Osteoblast (primary cell): ENCODE data around the gene ALAS1. TPM values are rescaled to one million over a fixed set of nuclear protein-coding genes. Genes with fewer than 3 reads are reported as not detected.

ENCODE experiments used
- DNase-seq: peaks from one replicate; pipeline ENCODE4 v3.0.0; 2011; ENCODE audit warnings: low spot score, mixed read lengths; ENCODE audit not compliant: insufficient read length; ENCODE audit errors: missing footprints
- H2AFZ ChIP-seq: 2 replicates; pipeline ENCODE4 v1.6.0; 2011; ENCODE audit warnings: mild to moderate bottlenecking, low read length
- H3K27ac ChIP-seq: 2 replicates; pipeline ENCODE4 v1.5.1; 2011; ENCODE audit warnings: mild to moderate bottlenecking, low read depth, low read length, moderate library complexity
- H3K27me3 ChIP-seq: 2 replicates; pipeline ENCODE4 v1.6.0; 2012; ENCODE audit warnings: mild to moderate bottlenecking, control low read depth, inconsistent platforms, low read length, moderate library complexity; ENCODE audit not compliant: insufficient read depth
- H3K36me3 ChIP-seq: 2 replicates; pipeline ENCODE4 v1.5.1; 2011; ENCODE audit warnings: mild to moderate bottlenecking, low read length, control low read depth, moderate library complexity; ENCODE audit not compliant: insufficient read depth
- H3K4me1 ChIP-seq: 2 replicates; pipeline ENCODE4 v1.5.1; 2011; ENCODE audit warnings: mild to moderate bottlenecking, low read length, control low read depth, moderate library complexity; ENCODE audit not compliant: insufficient read depth
- H3K4me2 ChIP-seq: 2 replicates; pipeline ENCODE4 v1.6.0; 2011; ENCODE audit warnings: mild to moderate bottlenecking, low read length; ENCODE audit not compliant: insufficient read depth
- H3K4me3 ChIP-seq: fragments of 200-600 bp; sonication (generic); 3 replicates; pipeline ENCODE4 v1.5.1; 2012; ENCODE audit warnings: mild to moderate bottlenecking, low read length, inconsistent platforms; ENCODE audit not compliant: insufficient read depth
- H3K79me2 ChIP-seq: 2 replicates; pipeline ENCODE4 v1.6.0; 2012; ENCODE audit warnings: mild to moderate bottlenecking, low read length, control low read depth, inconsistent platforms; ENCODE audit not compliant: insufficient read depth
- H3K9me3 ChIP-seq: 2 replicates; pipeline ENCODE4 v1.5.1; 2011; ENCODE audit warnings: low read depth, low read length, control low read depth
- H4K20me1 ChIP-seq: 2 replicates; pipeline ENCODE4 v1.6.0; 2012; ENCODE audit warnings: mild to moderate bottlenecking, low read length, control low read depth; ENCODE audit not compliant: insufficient read depth
- CTCF ChIP-seq: IDR thresholded peaks from 2 replicates; pipeline ENCODE4 v1.5.1; 2011; ENCODE audit warnings: mild to moderate bottlenecking, low read depth, low read length, moderate library complexity; ENCODE audit errors: extremely low read depth
- total RNA-seq: library from RNA; depleted of rRNA; stranded (reverse); fragments of >200 nt; gene quantifications from 2 replicates; pipeline ENCODE4 v1.2.3, GENCODE V29; 2012

ALAS1 gene
- total RNA-seq, 1 donor = 39.1 TPM

DNA sequence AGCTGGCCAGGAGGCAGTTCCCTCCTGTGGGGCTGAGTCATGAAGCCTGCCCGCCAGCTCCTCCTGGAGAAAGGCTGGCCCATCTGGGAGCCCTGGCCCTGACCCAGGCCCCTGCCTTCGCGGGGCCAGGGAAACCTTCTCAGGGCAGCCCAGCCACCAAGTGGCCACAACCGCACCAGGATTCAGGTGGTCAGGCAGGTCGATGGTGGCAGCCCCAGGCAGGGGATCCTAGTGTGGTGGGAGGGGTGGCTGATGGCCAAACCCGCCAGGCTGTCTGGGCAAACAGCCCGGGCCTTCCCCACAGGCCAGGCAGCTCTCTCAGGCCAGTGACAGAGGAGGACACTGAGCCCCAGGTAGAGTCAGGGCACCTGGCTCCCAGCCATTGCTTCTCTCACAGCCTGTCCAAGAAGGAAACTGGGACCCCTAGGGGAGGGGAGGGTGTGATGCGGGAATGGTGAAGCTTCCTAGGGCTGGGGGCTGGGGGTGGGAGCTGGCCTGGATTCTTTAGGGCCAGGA is 39.8 kb downstream of the ALAS1 start:
- Histone ChIP-seq H2AFZ (no peak overlapping the region), H3K79me2 (peaks cover 56% of the 10 kb centered on the region), H3K4me1 (peaks cover 41% of the 10 kb centered on the region), H3K27ac (peak overlapping the region; percentile 90), H3K36me3 (peaks cover 8% of the 10 kb centered on the region), H4K20me1 (peaks cover 29% of the 10 kb centered on the region), H3K4me3 (peak overlapping the region; percentile 94), H3K9me3 (no peaks in the 10 kb centered on the region), H3K4me2 (peak overlapping the region; percentile 99), H3K27me3 (no peaks in the 10 kb centered on the region)
- TF ChIP-seq CTCF = no peak
- peak; percentile 100 for DNase-seq

- Histone ChIP-seq H3K4me1 (peaks cover 41% of the 10 kb centered on the region), H3K27me3 (no peaks in the 10 kb centered on the region), H3K36me3 (peaks cover 8% of the 10 kb centered on the region), H3K9me3 (no peaks in the 10 kb centered on the region), H2AFZ (peak overlapping the region; percentile 50), H3K4me2 (peak overlapping the region; percentile 99), H3K4me3 (peak overlapping the region; percentile 94), H3K27ac (peak overlapping the region; percentile 90), H3K79me2 (peaks cover 52% of the 10 kb centered on the region), H4K20me1 (peaks cover 27% of the 10 kb centered on the region)
- no peak for TF ChIP-seq CTCF
- peak; percentile 85 for DNase-seq
These were observed 40.3 kb downstream of the ALAS1 start for GRCh38 chr3:52238193-52238760.

- Histone ChIP-seq H3K27me3 (no peaks in the 10 kb centered on the region), H3K27ac (peak within 1 kb of the TSS; percentile 90), H4K20me1 (peaks cover 22% of the 10 kb centered on the region), H3K4me1 (peaks cover 42% of the 10 kb centered on the region), H3K9me3 (no peaks in the 10 kb centered on the region), H3K4me2 (peak within 1 kb of the TSS; percentile 99), H3K4me3 (peak within 1 kb of the TSS; percentile 94), H2AFZ (peak within 1 kb of the TSS; percentile 90), H3K36me3 (peaks cover 8% of the 10 kb centered on the region), H3K79me2 (peaks cover 47% of the 10 kb centered on the region)
- DNase-seq = peak; percentile 100
- peak; percentile 36 for TF ChIP-seq CTCF
These were observed 41.1 kb downstream of the ALAS1 start, which contains the start of gene TWF2 for GRCh38 chr3:52238761-52239701. TWF2 (minus strand) TSS chr3:52239158; CDS start chr3:52239016, 142 bp downstream.
